ENCODE data around the gene IGFLR1. TPM values are rescaled to one million over a fixed set of nuclear protein-coding genes. Genes with fewer than 3 reads are reported as not detected.

The IGFLR1 gene
- polyA plus RNA-seq, 2 of the 4 experiments (the other 2 are of a cell fraction): 6.4 to 14.4 TPM

DNA sequence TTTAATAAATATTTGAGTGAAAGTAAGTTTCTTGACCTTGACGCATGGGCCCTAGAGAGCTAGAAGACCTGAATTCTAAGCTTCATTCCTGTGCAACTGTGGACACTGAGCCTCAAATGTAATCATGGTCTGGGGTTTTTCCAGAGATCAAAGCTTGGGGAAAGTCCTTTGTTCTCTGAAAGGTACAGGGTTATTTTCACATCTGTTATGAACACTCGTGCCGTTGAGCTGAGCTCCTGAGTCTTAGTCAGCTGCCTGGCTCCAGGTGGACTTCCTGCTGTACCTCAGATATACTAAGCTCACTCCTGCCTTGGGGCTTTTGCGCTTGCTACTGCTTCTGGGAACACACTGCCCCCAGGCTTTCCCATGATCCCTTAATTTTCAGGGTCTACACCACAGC lies 45.4 kb downstream of the IGFLR1 start:
- TF ChIP-seq NR3C1 (IDR thresholded peaks at IDR 0.05): no peak
- TF ChIP-seq, protein P1, sequence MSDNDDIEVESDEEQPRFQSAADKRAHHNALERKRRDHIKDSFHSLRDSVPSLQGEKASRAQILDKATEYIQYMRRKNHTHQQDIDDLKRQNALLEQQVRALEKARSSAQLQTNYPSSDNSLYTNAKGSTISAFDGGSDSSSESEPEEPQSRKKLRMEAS (IDR thresholded peaks at IDR 0.05): no peak
- TF ChIP-seq SREBF2 (IDR thresholded peaks at IDR 0.05): no peak
- TF ChIP-seq ESRRA (IDR thresholded peaks at IDR 0.05; ENCODE audit: borderline replicate concordance, low read length): no peak
- TF ChIP-seq RFX5 (IDR thresholded peaks at IDR 0.05): no peak
- no peak for TF ChIP-seq NPAS2 (CRISPR knock-in tag; IDR thresholded peaks at IDR 0.05; ENCODE audit: borderline replicate concordance)
- no peak for TF ChIP-seq HOXB5 (CRISPR knock-in tag; IDR thresholded peaks at IDR 0.05)
- no peak for TF ChIP-seq HOXA7 (CRISPR knock-in tag; IDR thresholded peaks at IDR 0.05)
- TF ChIP-seq, protein P2, sequence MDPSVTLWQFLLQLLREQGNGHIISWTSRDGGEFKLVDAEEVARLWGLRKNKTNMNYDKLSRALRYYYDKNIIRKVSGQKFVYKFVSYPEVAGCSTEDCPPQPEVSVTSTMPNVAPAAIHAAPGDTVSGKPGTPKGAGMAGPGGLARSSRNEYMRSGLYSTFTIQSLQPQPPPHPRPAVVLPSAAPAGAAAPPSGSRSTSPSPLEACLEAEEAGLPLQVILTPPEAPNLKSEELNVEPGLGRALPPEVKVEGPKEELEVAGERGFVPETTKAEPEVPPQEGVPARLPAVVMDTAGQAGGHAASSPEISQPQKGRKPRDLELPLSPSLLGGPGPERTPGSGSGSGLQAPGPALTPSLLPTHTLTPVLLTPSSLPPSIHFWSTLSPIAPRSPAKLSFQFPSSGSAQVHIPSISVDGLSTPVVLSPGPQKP (IDR thresholded peaks at IDR 0.05; ENCODE audit: low read depth, low read length): no peak
- TF ChIP-seq TP53 (CRISPR knock-in tag; IDR thresholded peaks at IDR 0.05): no peak
- TF ChIP-seq POLR2AphosphoS2 (conservative IDR thresholded peaks at IDR 0.05; ENCODE audit: low read length): no peak
- TF ChIP-seq JUN (IDR thresholded peaks at IDR 0.05): no peak
- TF ChIP-seq, protein P3, sequence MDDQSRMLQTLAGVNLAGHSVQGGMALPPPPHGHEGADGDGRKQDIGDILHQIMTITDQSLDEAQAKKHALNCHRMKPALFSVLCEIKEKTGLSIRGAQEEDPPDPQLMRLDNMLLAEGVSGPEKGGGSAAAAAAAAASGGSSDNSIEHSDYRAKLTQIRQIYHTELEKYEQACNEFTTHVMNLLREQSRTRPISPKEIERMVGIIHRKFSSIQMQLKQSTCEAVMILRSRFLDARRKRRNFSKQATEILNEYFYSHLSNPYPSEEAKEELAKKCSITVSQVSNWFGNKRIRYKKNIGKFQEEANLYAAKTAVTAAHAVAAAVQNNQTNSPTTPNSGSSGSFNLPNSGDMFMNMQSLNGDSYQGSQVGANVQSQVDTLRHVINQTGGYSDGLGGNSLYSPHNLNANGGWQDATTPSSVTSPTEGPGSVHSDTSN (IDR thresholded peaks at IDR 0.05): no peak
- TF ChIP-seq RNF2 (IDR thresholded peaks at IDR 0.05; ENCODE audit: borderline replicate concordance, low read depth): no peak
- TF ChIP-seq KDM1A (IDR thresholded peaks at IDR 0.05; ENCODE audit: low read depth): no peak
- no peak for TF ChIP-seq CHD4 (IDR thresholded peaks at IDR 0.05; ENCODE audit: borderline replicate concordance)
- TF ChIP-seq POLR2A (IDR thresholded peaks at IDR 0.05; ENCODE audit: low read length): no peak
- TF ChIP-seq ZNF302 (CRISPR knock-in tag; IDR thresholded peaks at IDR 0.05): no peak
- TF ChIP-seq KDM5A (IDR thresholded peaks at IDR 0.05): no peak
- no peak for TF ChIP-seq RARB (CRISPR knock-in tag; IDR thresholded peaks at IDR 0.05)
- no peak overlapping the region for H3K27ac ChIP-seq
- WGBS (ENCODE audit: missing lambda C conversion rate): 62% methylated on average over 4 of the region's 4 CpGs
- ATAC-seq (no peak), DNase-seq (ENCODE audit: low read depth in 1 of 2, low spot score in 1 of 2) (no peak), FAIRE-seq (no peak)
- no peak overlapping the region for H3K4me2 ChIP-seq
- ChIA-PET POLR2A (interaction anchor here (0.8 kb wide), 1 partner anchor 15 kb away, joined by 5 read pairs; no protein-coding TSS in a partner anchor), CTCF (interaction anchor here (0.7 to 13.6 kb wide), 16 partner anchors 9 to 235 kb away, joined by 3 to 161 read pairs (median 4); partner anchors contain the start of genes PSENEN and U2AF1L4)
- no peak overlapping the region for H3K4me3 ChIP-seq
- no peaks in the 10 kb centered on the region for H3K9me3 ChIP-seq
- H3K4me1 ChIP-seq: no peaks in the 10 kb centered on the region

DNA sequence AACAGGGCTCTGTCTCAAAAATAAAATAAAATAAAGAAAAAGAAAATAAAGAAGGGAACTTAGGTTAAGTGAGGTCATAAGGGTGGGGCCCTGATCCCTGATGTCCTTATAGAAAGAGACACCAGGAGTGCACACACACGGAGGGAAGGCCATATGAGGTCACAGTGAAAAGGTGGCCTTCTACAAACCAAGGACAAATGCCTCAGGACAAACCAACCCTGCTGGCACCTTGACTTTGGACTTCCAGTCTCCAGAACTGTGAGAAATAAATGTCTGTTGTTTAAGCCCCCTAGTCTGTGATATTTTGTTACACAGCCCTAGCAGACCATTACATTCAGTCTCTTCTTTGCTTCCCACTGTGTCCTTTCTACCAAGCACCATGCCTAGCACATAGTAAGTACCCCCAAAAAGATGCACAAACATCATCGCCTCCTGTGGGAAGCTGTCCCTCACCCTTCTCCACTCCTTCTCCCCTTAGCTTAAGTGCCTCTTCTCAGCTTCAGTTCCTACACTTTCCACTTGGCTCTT lies 46.3 kb downstream of the IGFLR1 start:
- H3K4me1 ChIP-seq: no peaks in the 10 kb centered on the region
- ATAC-seq: no peak
- no peak overlapping the region for H3K4me3 ChIP-seq
- H3K9me3 ChIP-seq: no peaks in the 10 kb centered on the region
- no peak for FAIRE-seq
- ChIA-PET POLR2A (no interaction called here), CTCF (interaction anchor here (0.6 to 13.6 kb wide), 18 partner anchors 9 to 489 kb away, joined by 3 to 161 read pairs (median 4); partner anchors contain the start of genes PSENEN and U2AF1L4)
- TF ChIP-seq NPAS2 (CRISPR knock-in tag; IDR thresholded peaks at IDR 0.05; ENCODE audit: borderline replicate concordance) (no peak), MYC (IDR thresholded peaks at IDR 0.05; ENCODE audit: borderline replicate concordance, low read length) (no peak), POLR2AphosphoS2 (conservative IDR thresholded peaks at IDR 0.05; ENCODE audit: low read length) (no peak), HOXB13 (CRISPR knock-in tag; IDR thresholded peaks at IDR 0.05; ENCODE audit: low read depth) (no peak), KDM1A (IDR thresholded peaks at IDR 0.05; ENCODE audit: low read depth) (no peak)
- TF ChIP-seq, protein P4, sequence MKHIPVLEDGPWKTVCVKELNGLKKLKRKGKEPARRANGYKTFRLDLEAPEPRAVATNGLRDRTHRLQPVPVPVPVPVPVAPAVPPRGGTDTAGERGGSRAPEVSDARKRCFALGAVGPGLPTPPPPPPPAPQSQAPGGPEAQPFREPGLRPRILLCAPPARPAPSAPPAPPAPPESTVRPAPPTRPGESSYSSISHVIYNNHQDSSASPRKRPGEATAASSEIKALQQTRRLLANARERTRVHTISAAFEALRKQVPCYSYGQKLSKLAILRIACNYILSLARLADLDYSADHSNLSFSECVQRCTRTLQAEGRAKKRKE (CRISPR knock-in tag; IDR thresholded peaks at IDR 0.05; ENCODE audit: low read depth): no peak
- TF ChIP-seq, protein P2 (IDR thresholded peaks at IDR 0.05; ENCODE audit: low read depth, low read length): no peak
- TF ChIP-seq, protein P5, sequence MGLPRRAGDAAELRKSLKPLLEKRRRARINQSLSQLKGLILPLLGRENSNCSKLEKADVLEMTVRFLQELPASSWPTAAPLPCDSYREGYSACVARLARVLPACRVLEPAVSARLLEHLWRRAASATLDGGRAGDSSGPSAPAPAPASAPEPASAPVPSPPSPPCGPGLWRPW (IDR thresholded peaks at IDR 0.05): no peak
- no peak for DNase-seq (ENCODE audit: low read depth in 1 of 2, low spot score in 1 of 2)
- H3K27ac ChIP-seq: no peak overlapping the region
- H3K4me2 ChIP-seq: no peak overlapping the region
- WGBS (ENCODE audit: missing lambda C conversion rate): 54% methylated on average over 2 of the region's 2 CpGs
